C4-2B (cell line): ENCODE results near the gene CIAPIN1.

Experiments used
- ZFX ChIP-seq: fragments of 450-650 bp; IDR thresholded peaks from 2 replicates; pipeline ENCODE4 v1.6.1; 2017
- TF ChIP-seq, protein P1 (sequence below): fragments of 450-650 bp; conservative IDR thresholded peaks from 2 replicates; pipeline ENCODE4 v1.5.1; 2017; ENCODE audit warnings: mild to moderate bottlenecking

DNA sequence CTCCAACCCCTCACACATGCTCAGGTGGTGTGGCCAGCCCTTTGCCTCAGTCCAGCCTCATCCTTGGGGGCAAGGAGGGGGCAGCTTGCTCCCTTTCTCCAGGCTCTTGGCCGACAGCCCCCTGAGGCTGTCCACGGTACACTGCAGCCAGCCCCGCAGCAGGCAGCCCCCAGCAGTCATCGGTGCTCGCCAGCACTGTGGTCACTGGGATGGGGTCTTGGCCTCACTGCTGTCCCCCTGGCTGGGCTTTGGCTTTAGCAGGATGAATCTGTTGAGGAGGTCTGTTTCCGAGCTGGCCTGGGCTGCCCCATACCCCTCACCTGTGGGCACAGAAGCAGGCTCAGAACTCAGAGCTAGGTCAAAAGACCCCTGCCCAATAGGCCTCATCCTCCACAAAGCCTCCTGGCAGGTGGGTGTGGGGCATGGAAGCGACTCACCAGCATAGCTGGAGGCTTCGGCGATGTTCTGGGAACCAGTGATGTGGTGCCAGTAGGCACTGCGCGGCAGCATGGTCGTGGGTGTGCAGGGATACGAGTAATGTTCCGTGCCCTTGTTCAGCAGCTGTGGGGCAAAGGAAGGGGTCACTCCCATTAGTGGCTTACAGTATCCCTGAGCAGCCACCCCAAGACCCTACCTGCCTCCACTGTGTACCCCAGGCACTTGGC, 26.1 kb upstream of the CIAPIN1 start:
- TF ChIP-seq, protein P1, sequence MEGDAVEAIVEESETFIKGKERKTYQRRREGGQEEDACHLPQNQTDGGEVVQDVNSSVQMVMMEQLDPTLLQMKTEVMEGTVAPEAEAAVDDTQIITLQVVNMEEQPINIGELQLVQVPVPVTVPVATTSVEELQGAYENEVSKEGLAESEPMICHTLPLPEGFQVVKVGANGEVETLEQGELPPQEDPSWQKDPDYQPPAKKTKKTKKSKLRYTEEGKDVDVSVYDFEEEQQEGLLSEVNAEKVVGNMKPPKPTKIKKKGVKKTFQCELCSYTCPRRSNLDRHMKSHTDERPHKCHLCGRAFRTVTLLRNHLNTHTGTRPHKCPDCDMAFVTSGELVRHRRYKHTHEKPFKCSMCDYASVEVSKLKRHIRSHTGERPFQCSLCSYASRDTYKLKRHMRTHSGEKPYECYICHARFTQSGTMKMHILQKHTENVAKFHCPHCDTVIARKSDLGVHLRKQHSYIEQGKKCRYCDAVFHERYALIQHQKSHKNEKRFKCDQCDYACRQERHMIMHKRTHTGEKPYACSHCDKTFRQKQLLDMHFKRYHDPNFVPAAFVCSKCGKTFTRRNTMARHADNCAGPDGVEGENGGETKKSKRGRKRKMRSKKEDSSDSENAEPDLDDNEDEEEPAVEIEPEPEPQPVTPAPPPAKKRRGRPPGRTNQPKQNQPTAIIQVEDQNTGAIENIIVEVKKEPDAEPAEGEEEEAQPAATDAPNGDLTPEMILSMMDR, result no peak
- TF ChIP-seq ZFX, result no peak
